Kidney tubule cell (primary cell): ENCODE measurements around the gene ANKH.
"Not testable (repeated sequence)": the region's sequence is repeated elsewhere in the genome, so short reads cannot be mapped to it uniquely, and the experiment has no call there.

ENCODE experiments used
- DNase-seq: peaks from one replicate; pipeline ENCODE4 v3.0.0-alpha.2; 2018; ENCODE audit warnings: low spot score

Gene ANKH

GRCh38 chr5:14882658-14883580, 11.3 kb upstream of the ANKH start:
- DNase-seq: no peak

GRCh38 chr5:14881826-14882225, 10.2 kb upstream of the ANKH start:
- no peak for DNase-seq

GRCh38 chr5:14880688-14881087, 9.1 kb upstream of the ANKH start:
- DNase-seq: no peak

- DNase-seq: peak; percentile 40
Observed at GRCh38 chr5:14879937-14880589, 8.5 kb upstream of the ANKH start.

GRCh38 chr5:14879393-14879792, 7.8 kb upstream of the ANKH start:
- no peak for DNase-seq

- DNase-seq: not testable (repeated sequence)
Observed at GRCh38 chr5:14878192-14878591, 6.6 kb upstream of the ANKH start.

- DNase-seq: no peak
Observed at GRCh38 chr5:14876095-14876494, 4.5 kb upstream of the ANKH start.

- DNase-seq: no peak
Observed at GRCh38 chr5:14873790-14874189, 2.2 kb upstream of the ANKH start.

GRCh38 chr5:14873093-14873492, 1.5 kb upstream of the ANKH start:
- DNase-seq: no peak

- DNase-seq: peak; percentile 43
Observed at GRCh38 chr5:14872070-14872989, 752 bp upstream of the ANKH start.

- no peak for DNase-seq
Observed at GRCh38 chr5:14870337-14871213, 1.0 kb downstream of the ANKH start.

- DNase-seq: no peak
Observed at GRCh38 chr5:14869668-14870164, 1.9 kb downstream of the ANKH start.

- DNase-seq: no peak
Observed at GRCh38 chr5:14869233-14869632, 2.3 kb downstream of the ANKH start.

GRCh38 chr5:14868771-14869170, 2.8 kb downstream of the ANKH start:
- DNase-seq: no peak

- no peak for DNase-seq
Observed at GRCh38 chr5:14864181-14864812, 7.3 kb downstream of the ANKH start.

GRCh38 chr5:14863105-14863504, 8.5 kb downstream of the ANKH start:
- DNase-seq: no peak

- DNase-seq: no peak
Observed at GRCh38 chr5:14861123-14861765, 10.3 kb downstream of the ANKH start.

GRCh38 chr5:14859980-14860379, 11.6 kb downstream of the ANKH start:
- no peak for DNase-seq

- no peak for DNase-seq
Observed at GRCh38 chr5:14859150-14859549, 12.4 kb downstream of the ANKH start.

- DNase-seq: no peak
Observed at GRCh38 chr5:14855366-14855765, 16.2 kb downstream of the ANKH start.
